ENCODE data around the gene PHC3. TPM values are rescaled to one million over a fixed set of nuclear protein-coding genes. Genes with fewer than 3 reads are reported as not detected.

PHC3 gene
- total and polyA plus RNA-seq, 2 of the 13 experiments (the other 11 are each of a cell fraction or from before 2014, with no cell fraction given), result 24.1 to 49.0 TPM

DNA sequence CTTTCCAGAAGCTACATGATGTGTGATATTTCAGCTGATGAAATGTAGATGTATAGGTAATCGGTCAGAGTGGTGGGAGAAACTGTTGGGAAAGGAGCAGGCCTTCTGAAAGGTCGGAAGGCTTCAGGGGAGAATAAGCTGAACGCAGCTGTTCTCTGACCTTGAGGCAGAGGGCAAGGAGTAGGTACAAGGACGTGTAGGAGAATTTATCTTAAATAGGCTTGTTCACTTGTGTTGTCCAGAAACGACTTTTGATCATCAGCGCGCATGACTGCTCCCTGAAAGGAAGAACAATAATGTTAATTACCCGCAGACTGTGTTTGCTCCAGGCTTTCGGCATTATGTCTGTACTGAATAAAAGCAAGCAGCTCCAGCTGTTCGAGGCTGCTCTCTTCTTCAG lies 104.2 kb downstream of the PHC3 start:
- Histone ChIP-seq H3K27ac (ENCODE audit: extremely low read length, insufficient read depth, low read length) (peak overlapping the region; percentile 85), H4K20me1 (ENCODE audit: insufficient read depth, low read length) (no peaks in the 10 kb centered on the region), H3K4me2 (ENCODE audit: low read depth, low read length) (peak overlapping the region; percentile 49), H3K4me3 (replicated peaks in 1 of 3; ENCODE audit: insufficient read depth in 1 of 3, low read depth in 2 of 3, low read length in 3 of 3) (peak overlapping the region in 1 of 3 experiments; percentile 17; a peak in 1 of 6 replicates), H3K27me3 (ENCODE audit: control insufficient read depth in 1 of 2, insufficient read depth in 2 of 2, low read length in 2 of 2) (no peaks in the 10 kb centered on the region), H2AFZ (ENCODE audit: low read length) (no peak overlapping the region), H3K36me3 (replicated peaks in 1 of 2; ENCODE audit: control insufficient read depth in 1 of 2, insufficient read depth in 2 of 2, low read length in 2 of 2) (peaks cover 0 to 1% of the 10 kb centered on the region in 2 experiments; a peak in 2 of 5 replicates), H3K79me2 (ENCODE audit: insufficient read depth, low read length) (no peaks in the 10 kb centered on the region), H3K9me3 (ENCODE audit: low read length) (no peaks in the 10 kb centered on the region), H3K9ac (ENCODE audit: insufficient read depth, low read depth, low read length) (peak overlapping the region; percentile 54), H3K4me1 (ENCODE audit: insufficient read depth, low read length) (peaks cover 64% of the 10 kb centered on the region)
- in situ Hi-C loops (cut with HindIII; ENCODE audit: extremely low pct_ligation_motif_present, low pct_unique_long_range_greater_than_20kb), result no loop called here
- ChIA-PET CTCF (ENCODE audit: low intra/inter-chr PET ratio, low total read pairs) (no interaction called here), POLR2A (interaction anchor here (1.2 to 2.9 kb wide), 4 partner anchors 15 to 305 kb away, joined by 3 to 6 read pairs (median 4); no protein-coding TSS in a partner anchor)
- DNase-seq (ENCODE audit: low spot score) (peak; percentile 19), ATAC-seq (peak; percentile 7; the same call in 2 of the 3 replicates), FAIRE-seq (no peak)
- intact Hi-C loops (cut with micrococcal nuclease; ENCODE audit: unreplicated experiment), result no loop called here
- TF ChIP-seq, protein P1, sequence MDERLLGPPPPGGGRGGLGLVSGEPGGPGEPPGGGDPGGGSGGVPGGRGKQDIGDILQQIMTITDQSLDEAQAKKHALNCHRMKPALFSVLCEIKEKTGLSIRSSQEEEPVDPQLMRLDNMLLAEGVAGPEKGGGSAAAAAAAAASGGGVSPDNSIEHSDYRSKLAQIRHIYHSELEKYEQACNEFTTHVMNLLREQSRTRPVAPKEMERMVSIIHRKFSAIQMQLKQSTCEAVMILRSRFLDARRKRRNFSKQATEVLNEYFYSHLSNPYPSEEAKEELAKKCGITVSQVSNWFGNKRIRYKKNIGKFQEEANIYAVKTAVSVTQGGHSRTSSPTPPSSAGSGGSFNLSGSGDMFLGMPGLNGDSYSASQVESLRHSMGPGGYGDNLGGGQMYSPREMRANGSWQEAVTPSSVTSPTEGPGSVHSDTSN (CRISPR knock-in tag; IDR thresholded peaks at IDR 0.05), result no peak
- TF ChIP-seq, protein P2, sequence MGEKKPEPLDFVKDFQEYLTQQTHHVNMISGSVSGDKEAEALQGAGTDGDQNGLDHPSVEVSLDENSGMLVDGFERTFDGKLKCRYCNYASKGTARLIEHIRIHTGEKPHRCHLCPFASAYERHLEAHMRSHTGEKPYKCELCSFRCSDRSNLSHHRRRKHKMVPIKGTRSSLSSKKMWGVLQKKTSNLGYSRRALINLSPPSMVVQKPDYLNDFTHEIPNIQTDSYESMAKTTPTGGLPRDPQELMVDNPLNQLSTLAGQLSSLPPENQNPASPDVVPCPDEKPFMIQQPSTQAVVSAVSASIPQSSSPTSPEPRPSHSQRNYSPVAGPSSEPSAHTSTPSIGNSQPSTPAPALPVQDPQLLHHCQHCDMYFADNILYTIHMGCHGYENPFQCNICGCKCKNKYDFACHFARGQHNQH (CRISPR knock-in tag; IDR thresholded peaks at IDR 0.05), result 0 out of 2 replicates have a peak, but pooled peaks have one; percentile 9
- TF ChIP-seq ZNF562 (CRISPR knock-in tag; IDR thresholded peaks at IDR 0.05; ENCODE audit: borderline replicate concordance), result no peak
- peak; percentile 34; the same call in 1 of the 2 replicates for TF ChIP-seq ZBTB38 (CRISPR knock-in tag; IDR thresholded peaks at IDR 0.05)
- WGBS (ENCODE audit: low lambda C conversion rate), result 43% methylated on average over 10 of the region's 10 CpGs
- BruUV-seq (replicated peaks), result no TSS peak

DNA sequence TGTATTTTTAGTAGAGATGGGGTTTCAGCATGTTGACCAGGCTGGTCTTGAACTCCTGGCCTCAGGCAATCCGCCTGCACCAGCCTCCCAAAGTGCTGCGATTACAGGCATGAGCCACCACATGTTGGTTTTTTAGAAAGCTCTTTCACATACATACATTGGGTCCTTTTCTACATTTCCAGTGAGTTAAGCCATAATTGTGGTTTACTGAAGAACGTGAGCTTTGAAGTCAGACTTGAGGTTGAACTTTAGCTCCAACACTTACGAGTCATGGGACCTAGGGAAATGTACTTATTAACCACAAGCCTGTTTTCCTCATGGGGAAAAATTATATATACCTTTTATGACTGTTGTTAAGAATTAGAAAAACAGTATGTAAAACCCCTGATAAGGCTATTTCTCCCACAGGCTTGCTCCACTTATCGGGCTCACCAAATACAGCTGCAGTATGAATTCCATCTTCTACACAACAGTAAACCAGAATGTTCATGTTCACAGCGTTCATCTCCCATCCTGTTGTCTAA lies 104.8 kb downstream of the PHC3 start:
- Histone ChIP-seq H3K4me3 (replicated peaks in 1 of 3; ENCODE audit: insufficient read depth in 1 of 3, low read depth in 2 of 3, low read length in 3 of 3) (peak overlapping the region in 1 of 3 experiments; percentile 17; a peak in 1 of 6 replicates), H3K4me2 (ENCODE audit: low read depth, low read length) (peak overlapping the region; percentile 49), H3K9ac (ENCODE audit: insufficient read depth, low read depth, low read length) (peak overlapping the region; percentile 54), H3K4me1 (ENCODE audit: insufficient read depth, low read length) (peaks cover 64% of the 10 kb centered on the region), H4K20me1 (ENCODE audit: insufficient read depth, low read length) (no peaks in the 10 kb centered on the region), H3K27ac (ENCODE audit: extremely low read length, insufficient read depth, low read length) (peak overlapping the region; percentile 85), H3K36me3 (replicated peaks in 1 of 2; ENCODE audit: control insufficient read depth in 1 of 2, insufficient read depth in 2 of 2, low read length in 2 of 2) (peaks cover 0 to 1% of the 10 kb centered on the region in 2 experiments; a peak in 1 of 5 replicates), H2AFZ (ENCODE audit: low read length) (no peak overlapping the region), H3K79me2 (ENCODE audit: insufficient read depth, low read length) (no peaks in the 10 kb centered on the region), H3K27me3 (ENCODE audit: control insufficient read depth in 1 of 2, insufficient read depth in 2 of 2, low read length in 2 of 2) (no peaks in the 10 kb centered on the region), H3K9me3 (ENCODE audit: low read length) (no peaks in the 10 kb centered on the region)
- DNase-seq (ENCODE audit: low spot score) (peak; percentile 93), FAIRE-seq (peak; percentile 72), ATAC-seq (peak; percentile 64)
- in situ Hi-C loops (cut with HindIII; ENCODE audit: extremely low pct_ligation_motif_present, low pct_unique_long_range_greater_than_20kb), result no loop called here
- no TSS peak for BruUV-seq (replicated peaks)
- intact Hi-C loops (cut with micrococcal nuclease; ENCODE audit: unreplicated experiment), result no loop called here
- POLR2A ChIA-PET, result interaction anchor here (1.2 to 2.9 kb wide), 4 partner anchors 16 to 304 kb away, joined by 3 to 6 read pairs (median 4); no protein-coding TSS in a partner anchor
- WGBS (ENCODE audit: low lambda C conversion rate), result 13% methylated on average over 6 of the region's 6 CpGs
- CTCF ChIA-PET (ENCODE audit: low intra/inter-chr PET ratio, low total read pairs), result no interaction called here
- TF ChIP-seq ZEB1 (IDR thresholded peaks at IDR 0.05; ENCODE audit: insufficient replicate concordance, low read depth) (no peak), ZSCAN30 (CRISPR knock-in tag; IDR thresholded peaks at IDR 0.05) (no peak), SYNCRIP (IDR thresholded peaks at IDR 0.05; ENCODE audit: insufficient read depth, low read depth, low read length) (no peak), ZNF160 (CRISPR knock-in tag; IDR thresholded peaks at IDR 0.05) (no peak), RFXANK (CRISPR knock-in tag; IDR thresholded peaks at IDR 0.05) (no peak), NFE2 (CRISPR knock-in tag; IDR thresholded peaks at IDR 0.05) (no peak), STAG1 (CRISPR knock-in tag; IDR thresholded peaks at IDR 0.05) (no peak)
- TF ChIP-seq, protein P3, sequence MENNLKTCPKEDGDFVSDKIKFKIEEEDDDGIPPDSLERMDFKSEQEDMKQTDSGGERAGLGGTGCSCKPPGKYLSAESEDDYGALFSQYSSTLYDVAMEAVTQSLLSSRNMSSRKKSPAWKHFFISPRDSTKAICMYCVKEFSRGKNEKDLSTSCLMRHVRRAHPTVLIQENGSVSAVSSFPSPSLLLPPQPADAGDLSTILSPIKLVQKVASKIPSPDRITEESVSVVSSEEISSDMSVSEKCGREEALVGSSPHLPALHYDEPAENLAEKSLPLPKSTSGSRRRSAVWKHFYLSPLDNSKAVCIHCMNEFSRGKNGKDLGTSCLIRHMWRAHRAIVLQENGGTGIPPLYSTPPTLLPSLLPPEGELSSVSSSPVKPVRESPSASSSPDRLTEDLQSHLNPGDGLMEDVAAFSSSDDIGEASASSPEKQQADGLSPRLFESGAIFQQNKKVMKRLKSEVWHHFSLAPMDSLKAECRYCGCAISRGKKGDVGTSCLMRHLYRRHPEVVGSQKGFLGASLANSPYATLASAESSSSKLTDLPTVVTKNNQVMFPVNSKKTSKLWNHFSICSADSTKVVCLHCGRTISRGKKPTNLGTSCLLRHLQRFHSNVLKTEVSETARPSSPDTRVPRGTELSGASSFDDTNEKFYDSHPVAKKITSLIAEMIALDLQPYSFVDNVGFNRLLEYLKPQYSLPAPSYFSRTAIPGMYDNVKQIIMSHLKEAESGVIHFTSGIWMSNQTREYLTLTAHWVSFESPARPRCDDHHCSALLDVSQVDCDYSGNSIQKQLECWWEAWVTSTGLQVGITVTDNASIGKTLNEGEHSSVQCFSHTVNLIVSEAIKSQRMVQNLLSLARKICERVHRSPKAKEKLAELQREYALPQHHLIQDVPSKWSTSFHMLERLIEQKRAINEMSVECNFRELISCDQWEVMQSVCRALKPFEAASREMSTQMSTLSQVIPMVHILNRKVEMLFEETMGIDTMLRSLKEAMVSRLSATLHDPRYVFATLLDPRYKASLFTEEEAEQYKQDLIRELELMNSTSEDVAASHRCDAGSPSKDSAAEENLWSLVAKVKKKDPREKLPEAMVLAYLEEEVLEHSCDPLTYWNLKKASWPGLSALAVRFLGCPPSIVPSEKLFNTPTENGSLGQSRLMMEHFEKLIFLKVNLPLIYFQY (CRISPR knock-in tag; IDR thresholded peaks at IDR 0.05; ENCODE audit: borderline replicate concordance), result no peak
